Measurements from ENCODE around the gene FAM151A.

DNA sequence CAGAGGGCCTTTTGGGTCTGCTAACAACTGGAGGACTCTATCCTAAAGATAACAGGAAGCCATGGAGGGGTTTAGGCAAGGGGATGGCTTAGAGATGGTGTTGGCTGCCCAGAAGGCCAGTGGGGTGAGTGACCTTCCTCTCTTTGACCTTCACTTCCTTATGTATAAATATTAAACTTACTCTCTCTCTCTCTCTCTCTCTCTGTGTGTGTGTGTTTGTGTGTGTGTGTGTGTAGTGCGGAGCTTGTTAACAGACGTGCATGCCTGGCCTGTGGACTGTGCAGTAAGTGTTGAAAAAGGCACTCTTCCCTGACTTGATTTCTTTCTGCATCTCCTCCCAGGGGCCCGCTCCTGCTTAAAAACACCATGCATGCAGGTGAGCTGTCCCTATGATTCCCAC lies 28.3 kb upstream of the FAM151A start:
- TF ChIP-seq, protein P1, sequence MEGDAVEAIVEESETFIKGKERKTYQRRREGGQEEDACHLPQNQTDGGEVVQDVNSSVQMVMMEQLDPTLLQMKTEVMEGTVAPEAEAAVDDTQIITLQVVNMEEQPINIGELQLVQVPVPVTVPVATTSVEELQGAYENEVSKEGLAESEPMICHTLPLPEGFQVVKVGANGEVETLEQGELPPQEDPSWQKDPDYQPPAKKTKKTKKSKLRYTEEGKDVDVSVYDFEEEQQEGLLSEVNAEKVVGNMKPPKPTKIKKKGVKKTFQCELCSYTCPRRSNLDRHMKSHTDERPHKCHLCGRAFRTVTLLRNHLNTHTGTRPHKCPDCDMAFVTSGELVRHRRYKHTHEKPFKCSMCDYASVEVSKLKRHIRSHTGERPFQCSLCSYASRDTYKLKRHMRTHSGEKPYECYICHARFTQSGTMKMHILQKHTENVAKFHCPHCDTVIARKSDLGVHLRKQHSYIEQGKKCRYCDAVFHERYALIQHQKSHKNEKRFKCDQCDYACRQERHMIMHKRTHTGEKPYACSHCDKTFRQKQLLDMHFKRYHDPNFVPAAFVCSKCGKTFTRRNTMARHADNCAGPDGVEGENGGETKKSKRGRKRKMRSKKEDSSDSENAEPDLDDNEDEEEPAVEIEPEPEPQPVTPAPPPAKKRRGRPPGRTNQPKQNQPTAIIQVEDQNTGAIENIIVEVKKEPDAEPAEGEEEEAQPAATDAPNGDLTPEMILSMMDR (IDR thresholded peaks at IDR 0.05; ENCODE audit: low read length) = no peak
- TF ChIP-seq EZH2 (optimal IDR thresholded peaks at IDR 0.05; ENCODE audit: low read depth, low read length) (no peak), EZH2phosphoT487 (IDR thresholded peaks at IDR 0.05; ENCODE audit: low read length) (no peak)
